ENCODE measurements around the gene LARGE1.

- TF ChIP-seq CTCF (IDR thresholded peaks at IDR 0.05): no peak
- no peak for TF ChIP-seq POLR2A (IDR thresholded peaks at IDR 0.05)
These were observed 592.9 kb downstream of the LARGE1 start for GRCh38 chr22:33327348-33327860.

Measured in body of pancreas (tissue), 4 donors.